ENCODE results near the gene LAMC3. TPM values are rescaled to one million over a fixed set of nuclear protein-coding genes. Genes with fewer than 3 reads are reported as not detected.

The LAMC3 gene
- total RNA-seq, 1 donor from 2014 or later, result 0.22 TPM

DNA sequence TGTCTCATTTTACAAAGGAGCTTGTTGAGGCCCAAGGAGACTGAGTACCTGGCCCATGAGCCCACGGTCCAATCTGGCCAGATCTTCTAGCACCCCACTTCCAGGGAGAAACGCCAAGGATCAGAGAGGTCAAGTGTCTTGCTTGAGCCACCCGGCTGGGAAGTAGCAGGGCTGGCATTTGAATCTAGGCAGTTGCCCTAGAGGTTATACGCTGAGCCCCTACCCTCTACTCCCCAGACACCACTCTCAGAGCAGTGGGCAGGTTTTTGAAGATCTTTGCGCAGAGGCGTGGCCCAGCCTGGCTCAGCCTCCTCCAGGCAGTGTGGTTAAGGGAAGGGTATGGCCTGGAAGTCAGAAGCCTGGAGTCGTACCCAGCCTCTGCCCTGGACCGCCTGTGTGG lies 110.6 kb downstream of the LAMC3 start:
- no peak for ATAC-seq
- intact Hi-C loops (cut with DNase I), result no loop called here
- DNase-seq (ENCODE audit: missing footprints), result no peak

DNA sequence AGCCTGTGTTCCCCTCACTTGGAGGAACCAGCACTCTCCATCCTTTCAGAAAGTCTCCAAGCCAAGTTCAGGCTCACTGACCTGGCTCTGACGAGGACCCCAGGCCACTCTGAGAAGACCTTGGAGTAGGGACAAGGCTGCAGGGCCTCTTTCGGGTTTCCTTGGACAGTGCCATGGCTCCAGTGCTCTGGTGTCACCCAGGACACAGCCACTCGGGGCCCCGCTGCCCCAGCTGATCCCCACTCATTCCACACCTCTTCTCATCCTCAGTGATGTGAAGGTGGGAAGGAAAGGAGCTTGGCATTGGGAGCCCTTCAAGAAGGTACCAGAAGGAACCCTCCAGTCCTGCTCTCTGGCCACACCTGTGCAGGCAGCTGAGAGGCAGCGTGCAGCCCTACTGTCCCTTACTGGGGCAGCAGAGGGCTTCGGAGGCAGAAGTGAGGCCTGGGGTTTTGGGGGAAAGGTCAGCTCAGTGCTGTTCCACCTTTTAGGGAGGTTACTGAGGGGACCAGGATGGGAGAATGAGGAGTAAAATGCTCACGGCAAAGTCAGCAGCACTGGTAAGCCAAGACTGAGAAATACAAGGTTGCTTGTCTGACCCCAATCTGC lies 111.8 kb downstream of the LAMC3 start:
- ATAC-seq, result no peak
- intact Hi-C loops (cut with DNase I), result no loop called here
- DNase-seq (ENCODE audit: missing footprints), result no peak

DNA sequence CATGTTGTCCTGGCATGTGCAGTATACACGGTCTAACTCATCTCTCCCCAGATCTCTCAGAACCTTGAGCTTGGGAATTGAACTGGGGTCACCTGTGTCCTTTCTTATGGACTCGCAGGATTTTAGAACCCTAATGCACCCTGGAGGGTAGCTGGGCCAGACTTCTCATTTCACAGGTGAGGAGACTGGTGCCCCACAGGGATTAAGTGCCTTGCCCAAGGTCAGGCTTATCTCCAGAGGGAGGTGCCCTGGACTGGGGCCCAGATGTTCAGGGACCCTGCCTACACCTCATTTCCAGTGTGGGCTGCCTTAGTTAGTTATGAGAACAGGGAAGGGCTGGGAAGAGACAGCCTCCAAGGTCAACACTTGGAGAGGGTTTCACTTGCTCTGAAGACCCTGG lies 112.4 kb downstream of the LAMC3 start:
- DNase-seq (ENCODE audit: missing footprints) (no peak), ATAC-seq (no peak)
- intact Hi-C loops (cut with DNase I), result no loop called here

DNA sequence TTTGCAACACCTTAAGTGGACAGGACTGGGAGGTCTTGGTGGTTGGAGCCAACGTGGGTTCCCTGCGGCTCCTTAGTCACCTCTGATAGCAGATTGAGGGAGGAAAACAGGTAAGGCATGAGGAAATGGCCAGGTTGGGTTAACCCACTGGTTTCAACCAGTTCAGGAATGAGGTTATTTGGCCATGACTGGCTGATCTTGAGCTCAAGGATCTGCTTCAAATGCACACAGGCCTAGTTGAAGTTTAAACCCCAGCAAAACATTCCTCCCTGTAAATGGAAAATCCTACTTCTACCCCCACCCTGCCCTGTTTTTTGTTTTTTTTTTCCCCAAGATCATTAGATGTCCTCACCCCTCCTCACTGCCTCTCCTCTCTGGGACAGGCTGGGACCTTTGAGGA lies 113.2 kb downstream of the LAMC3 start:
- ATAC-seq (no peak), DNase-seq (ENCODE audit: missing footprints) (no peak)
- intact Hi-C loops (cut with DNase I), result no loop called here

DNA sequence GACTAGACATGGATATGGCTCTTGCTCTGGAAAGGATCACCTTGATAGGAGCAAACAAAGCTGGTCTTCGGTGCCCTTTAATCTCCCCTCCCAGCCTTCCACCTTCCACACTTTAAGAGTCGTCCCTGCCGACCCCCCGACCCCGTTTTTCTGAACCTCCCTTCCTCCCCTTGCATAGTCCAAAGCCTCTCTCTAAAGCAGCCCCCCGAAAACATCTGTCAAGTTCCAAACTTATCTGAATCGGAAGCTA lies 116.0 kb downstream of the LAMC3 start:
- intact Hi-C loops (cut with DNase I), result loop anchor here (5.0 kb wide), 1 partner anchor 212 kb away; no protein-coding TSS in a partner anchor
- DNase-seq (ENCODE audit: missing footprints) (no peak), ATAC-seq (peak; percentile 21)

DNA sequence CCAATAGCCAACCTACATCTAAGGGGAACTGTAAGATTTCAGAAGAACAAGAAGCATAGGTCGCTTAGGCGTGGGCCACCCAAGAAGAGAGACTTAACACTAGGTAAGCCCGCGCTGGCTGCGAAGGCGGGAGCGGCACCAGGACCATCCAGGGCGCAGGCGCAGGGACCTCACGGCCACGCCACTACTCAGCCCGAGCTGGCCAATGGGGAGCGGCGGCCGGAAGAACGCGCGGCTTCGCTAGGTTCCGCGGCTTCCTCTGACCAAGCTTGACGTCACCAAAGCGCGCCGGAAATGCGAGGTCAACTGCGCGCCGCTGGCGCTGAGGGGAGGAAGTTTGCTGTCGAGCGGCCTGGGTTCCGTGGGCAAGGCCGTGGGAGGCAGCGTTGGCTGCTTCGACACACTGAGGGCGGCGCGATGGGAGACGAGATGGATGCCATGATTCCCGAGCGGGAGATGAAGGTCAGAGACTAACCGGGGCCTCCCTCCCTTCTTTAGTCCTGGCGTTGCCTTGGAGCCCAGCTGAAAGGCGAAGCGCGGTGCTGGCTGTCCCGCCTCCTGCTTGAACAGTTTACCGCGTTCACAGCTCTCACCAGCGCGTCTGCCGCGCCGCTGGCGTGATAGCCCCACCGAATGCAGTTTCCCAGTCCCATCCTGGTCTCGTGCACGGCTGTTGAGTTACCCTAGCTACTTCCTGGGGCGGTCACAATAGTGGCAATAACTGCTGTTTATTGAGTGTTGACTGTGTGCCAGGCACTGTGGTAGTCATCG lies 116.5 kb downstream of the LAMC3 start, which contains the start of gene NUP214:
Gene NUP214 (plus strand): TSS at position 299 of the 771 bp plus-strand sequence. CDS start 119 bp downstream, at position 418.
- ATAC-seq (peak; percentile 100), DNase-seq (ENCODE audit: missing footprints) (peak; percentile 100)
- intact Hi-C loops (cut with DNase I), result loop anchor here (2.0 to 5.0 kb wide), 2 partner anchors 69 to 212 kb away; no protein-coding TSS in a partner anchor

DNA sequence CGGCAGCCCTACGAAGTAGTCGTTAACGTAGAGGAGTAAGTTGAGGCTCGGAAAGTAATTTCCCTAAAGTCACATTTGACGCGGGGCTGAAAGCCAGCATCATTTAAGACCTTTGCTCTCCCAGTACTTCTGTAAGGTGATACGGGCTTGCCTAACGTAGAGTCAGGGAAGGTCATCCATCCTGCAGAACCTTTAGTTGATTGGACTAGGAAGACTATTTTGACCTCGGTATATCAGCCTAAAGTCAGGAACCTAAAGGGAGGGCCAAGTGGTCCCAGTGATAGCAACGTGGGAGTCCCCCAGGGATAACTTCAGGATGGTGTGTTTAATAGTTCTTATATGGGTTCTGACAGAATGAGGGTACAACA lies 117.1 kb downstream of the LAMC3 start:
- no peak for ATAC-seq
- intact Hi-C loops (cut with DNase I), result loop anchor here (2.0 to 5.0 kb wide), 2 partner anchors 69 to 211 kb away; no protein-coding TSS in a partner anchor

DNA sequence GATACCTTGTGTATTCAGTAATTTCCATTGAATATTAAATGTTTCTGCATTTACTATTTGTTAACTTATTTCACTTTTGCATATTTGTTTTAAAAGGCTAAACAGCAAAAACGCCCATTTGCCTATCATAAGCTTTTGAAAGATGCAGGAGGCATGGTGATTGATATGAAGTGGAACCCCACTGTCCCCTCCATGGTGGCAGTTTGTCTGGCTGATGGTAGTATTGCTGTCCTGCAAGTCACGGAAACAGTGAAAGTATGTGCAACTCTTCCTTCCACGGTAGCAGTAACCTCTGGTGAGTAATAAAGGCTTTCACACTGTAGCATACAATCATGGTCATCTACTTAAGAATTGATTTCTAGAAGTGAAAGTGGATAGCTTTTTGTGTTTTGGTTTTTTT lies 120.2 kb downstream of the LAMC3 start:
- ATAC-seq (no peak), DNase-seq (ENCODE audit: missing footprints) (no peak)
- intact Hi-C loops (cut with DNase I), result loop anchor here (5.0 kb wide), 1 partner anchor 208 kb away; no protein-coding TSS in a partner anchor

More for the DNA sequence above, 117.1 kb downstream of the LAMC3 start:
- no peak for DNase-seq (ENCODE audit: missing footprints)

DNA sequence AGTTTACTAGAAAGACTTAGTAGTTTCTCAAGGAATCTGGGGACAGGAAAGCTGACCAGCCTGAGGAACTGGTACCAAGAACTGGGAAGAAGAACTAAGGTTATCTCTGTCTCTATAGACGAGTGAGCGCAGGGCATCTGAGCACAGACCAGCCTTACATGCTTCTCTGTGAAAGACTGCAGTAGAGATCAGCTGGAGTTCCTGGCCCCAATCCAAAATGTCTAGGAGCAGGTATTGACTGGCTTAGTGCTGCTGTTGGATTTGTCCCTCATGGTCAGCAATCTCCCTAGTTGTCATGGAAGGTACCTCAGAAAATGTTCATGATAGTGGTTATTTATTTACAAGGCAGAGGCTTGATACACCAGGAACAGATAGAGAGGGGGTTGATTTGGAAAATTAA lies 129.7 kb downstream of the LAMC3 start:
- DNase-seq (ENCODE audit: missing footprints), result no peak
- intact Hi-C loops (cut with DNase I), result no loop called here
- ATAC-seq, result no peak

DNA sequence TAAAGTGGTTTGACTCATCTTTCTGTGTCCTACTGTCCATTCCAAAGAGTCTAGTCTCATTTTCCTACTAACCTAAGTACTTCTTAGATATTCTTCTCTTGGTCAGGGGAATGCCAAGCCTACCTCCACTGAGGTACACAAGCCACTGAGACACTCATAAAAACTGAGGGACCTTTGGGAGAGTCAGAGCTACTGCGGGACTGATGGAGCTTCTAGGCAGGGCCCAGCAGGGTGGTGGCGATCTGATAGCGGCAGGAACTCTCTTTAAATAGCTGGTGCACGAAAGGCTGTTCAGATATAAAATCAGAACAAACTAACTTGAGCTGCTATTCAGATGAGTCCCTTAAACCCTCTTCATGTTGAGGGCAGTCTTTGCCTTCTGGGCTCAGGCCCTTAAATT lies 131.1 kb downstream of the LAMC3 start:
- intact Hi-C loops (cut with DNase I), result no loop called here
- ATAC-seq (no peak), DNase-seq (ENCODE audit: missing footprints) (no peak)

DNA sequence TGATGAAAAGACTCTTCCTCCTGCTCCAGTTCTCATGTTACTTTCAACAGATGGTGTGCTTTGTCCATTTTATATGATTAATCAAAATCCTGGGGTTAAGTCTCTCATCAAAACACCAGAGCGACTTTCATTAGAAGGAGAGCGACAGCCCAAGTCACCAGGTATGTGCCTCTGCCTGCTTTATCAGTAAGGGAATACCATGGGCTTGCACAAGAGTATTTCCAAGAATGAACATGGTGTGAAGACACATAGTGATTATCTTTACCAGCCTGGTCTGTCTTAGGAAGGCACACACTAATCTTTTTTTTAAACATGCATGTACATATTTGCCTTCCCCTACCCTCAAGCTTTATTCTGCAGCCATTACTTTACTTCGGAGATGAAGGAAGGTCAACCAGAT lies 131.6 kb downstream of the LAMC3 start:
- intact Hi-C loops (cut with DNase I), result no loop called here
- ATAC-seq (no peak), DNase-seq (ENCODE audit: missing footprints) (no peak)

DNA sequence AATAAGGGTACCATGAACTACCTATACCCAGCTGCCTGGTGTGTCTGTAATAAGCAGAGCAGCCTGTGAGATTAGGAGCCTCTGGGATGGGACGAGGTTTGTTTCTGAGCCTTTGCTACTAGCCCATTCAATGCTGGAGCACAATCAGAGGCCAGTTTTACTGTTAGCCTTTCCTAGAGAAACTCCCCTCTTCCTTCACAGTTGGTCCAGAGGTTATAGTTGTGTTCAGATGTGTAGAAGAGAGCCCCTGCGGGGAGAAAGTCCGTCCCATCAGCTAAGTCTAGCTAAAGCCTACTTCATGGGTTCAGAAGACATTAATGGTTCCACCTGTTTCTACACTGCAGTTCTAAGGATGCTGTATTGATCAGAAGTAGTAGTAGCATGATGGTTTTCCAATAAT lies 133.2 kb downstream of the LAMC3 start:
- intact Hi-C loops (cut with DNase I), result no loop called here
- ATAC-seq (no peak), DNase-seq (ENCODE audit: missing footprints) (no peak)

Other genes with a start within 250 kb of the LAMC3 start
- 33.0 TPM for gene ABL1, start 173.9 kb upstream of the LAMC3 start, total RNA-seq
- not detected for gene QRFP, start 112.4 kb upstream of the LAMC3 start, total RNA-seq
- gene FIBCD1, start 69.9 kb upstream of the LAMC3 start, total RNA-seq, result 0.57 TPM
- gene AIF1L, start 87.4 kb downstream of the LAMC3 start, total RNA-seq, result 22.2 TPM
- 20.8 TPM for gene NUP214, start 116.4 kb downstream of the LAMC3 start, total RNA-seq

Measured in Right ventricle myocardium inferior (tissue), 1 donor.